HepG2 (cell line): ENCODE measurements around the gene B3GALNT2. TPM values are rescaled to one million over a fixed set of nuclear protein-coding genes. Genes with fewer than 3 reads are reported as not detected.

ENCODE experiments used
- GLI4 ChIP-seq: sonication (generic); formaldehyde crosslinking; IDR thresholded peaks from 2 replicates; pipeline ENCODE4 v1.5.1; 2020; ENCODE audit warnings: missing genetic modification reagents, mild to moderate bottlenecking, moderate library complexity, borderline replicate concordance
- NCOR1 ChIP-seq: fragments of 200-600 bp; sonication (generic); IDR thresholded peaks from 2 replicates; pipeline ENCODE4 v1.7.0; 2017; ENCODE audit warnings: antibody characterized with exemption, low read length, borderline replicate concordance
- NFATC3 ChIP-seq: sonication (generic); formaldehyde crosslinking; IDR thresholded peaks from 2 replicates; pipeline ENCODE4 v1.5.1; 2020; ENCODE audit warnings: mild to moderate bottlenecking, missing genetic modification reagents
- PAWR ChIP-seq: sonication (generic); formaldehyde crosslinking; IDR thresholded peaks from 2 replicates; pipeline ENCODE4 v1.4.0; 2020; ENCODE audit warnings: missing genetic modification reagents, mild to moderate bottlenecking, borderline replicate concordance
- PLSCR1 ChIP-seq: sonication (generic); formaldehyde crosslinking; IDR thresholded peaks from 2 replicates; pipeline ENCODE4 v1.5.0; 2020; ENCODE audit warnings: missing genetic modification reagents, mild to moderate bottlenecking, borderline replicate concordance
- STAT6 ChIP-seq: sonication (generic); formaldehyde crosslinking; IDR thresholded peaks from 2 replicates; pipeline ENCODE4 v1.4.0; 2020; ENCODE audit warnings: missing genetic modification reagents, mild to moderate bottlenecking, borderline replicate concordance
- ZBED4 ChIP-seq: sonication (generic); formaldehyde crosslinking; IDR thresholded peaks from 2 replicates; pipeline ENCODE4 v1.4.0; 2020; ENCODE audit warnings: missing genetic modification reagents, borderline replicate concordance
- ZBTB43 ChIP-seq: sonication (generic); formaldehyde crosslinking; conservative IDR thresholded peaks from 2 replicates; pipeline ENCODE4 v1.4.0; 2020; ENCODE audit warnings: missing genetic modification reagents
- ZFP62 ChIP-seq: sonication (generic); formaldehyde crosslinking; IDR thresholded peaks from 2 replicates; pipeline ENCODE4 v1.4.0; 2020; ENCODE audit warnings: missing genetic modification reagents
- ZNF142 ChIP-seq: sonication (generic); formaldehyde crosslinking; IDR thresholded peaks from 2 replicates; pipeline ENCODE4 v1.4.0; 2020; ENCODE audit warnings: missing genetic modification reagents
- ZNF75D ChIP-seq: sonication (generic); formaldehyde crosslinking; IDR thresholded peaks from 2 replicates; pipeline ENCODE4 v1.8.1; 2023; ENCODE audit warnings: missing genetic modification reagents, mild to moderate bottlenecking, borderline replicate concordance
- ZNF792 ChIP-seq: IDR thresholded peaks from 2 replicates; pipeline ENCODE4 v1.6.1; 2016
- polyA plus RNA-seq, 8 experiments: library from polyadenylated mRNA; depleted of rRNA in 3 of 8; stranded (reverse) in 7 of 8; unstranded in 1 of 8; fragments of >200 nt; fragmentation: Illumina TruSeq in 4 of 8; extraction: Trizol in 4 of 8; gene quantifications; 2 replicates each; pipeline versions ENCODE4 v1.2.1 to v1.2.3, GENCODE V29; 2011 to 2016; ENCODE audit warnings: low read depth in 4 of 8, missing spikeins in 1 of 8, mixed read lengths in 1 of 8; ENCODE audit not compliant: insufficient read depth in 1 of 8
- total RNA-seq, 5 experiments: library from RNA; depleted of rRNA; stranded (reverse); fragments of >200 nt; fragmentation: Illumina TruSeq; extraction: Trizol; gene quantifications; 2 replicates each; pipeline ENCODE4 v1.2.3, GENCODE V29; 2016; ENCODE audit warnings: low read depth in 1 of 5
- TF ChIP-seq, protein P1 (sequence below): sonication (generic); formaldehyde crosslinking; IDR thresholded peaks from 2 replicates; pipeline ENCODE4 v1.4.0; 2020; ENCODE audit warnings: missing genetic modification reagents, borderline replicate concordance

The B3GALNT2 gene
- total and polyA plus RNA-seq, 2 of the 13 experiments (the other 11 are each of a cell fraction or from before 2014, with no cell fraction given), result 16.5 to 28.9 TPM

GRCh38 chr1:235504122-235504493 is at the start of gene B3GALNT2 (continued):
- TF ChIP-seq, protein P1, sequence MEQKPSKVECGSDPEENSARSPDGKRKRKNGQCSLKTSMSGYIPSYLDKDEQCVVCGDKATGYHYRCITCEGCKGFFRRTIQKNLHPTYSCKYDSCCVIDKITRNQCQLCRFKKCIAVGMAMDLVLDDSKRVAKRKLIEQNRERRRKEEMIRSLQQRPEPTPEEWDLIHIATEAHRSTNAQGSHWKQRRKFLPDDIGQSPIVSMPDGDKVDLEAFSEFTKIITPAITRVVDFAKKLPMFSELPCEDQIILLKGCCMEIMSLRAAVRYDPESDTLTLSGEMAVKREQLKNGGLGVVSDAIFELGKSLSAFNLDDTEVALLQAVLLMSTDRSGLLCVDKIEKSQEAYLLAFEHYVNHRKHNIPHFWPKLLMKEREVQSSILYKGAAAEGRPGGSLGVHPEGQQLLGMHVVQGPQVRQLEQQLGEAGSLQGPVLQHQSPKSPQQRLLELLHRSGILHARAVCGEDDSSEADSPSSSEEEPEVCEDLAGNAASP, result no peak
- TF ChIP-seq ZNF142, result no peak; the same call in none of the 2 replicates
- TF ChIP-seq NCOR1, result no peak
- 0 out of 2 replicates have a peak, but pooled peaks have one; percentile 56 for TF ChIP-seq ZNF792 (CRISPR knock-in tag)
- TF ChIP-seq STAT6 (CRISPR knock-in tag), result no peak
- no peak for TF ChIP-seq PAWR (CRISPR knock-in tag)
- TF ChIP-seq ZBED4, result no peak
- TF ChIP-seq NFATC3, result no peak
- no peak for TF ChIP-seq ZBTB43
- no peak for TF ChIP-seq ZNF75D
- TF ChIP-seq PLSCR1 (CRISPR knock-in tag), result no peak
- TF ChIP-seq ZFP62, result no peak
- TF ChIP-seq GLI4, result no peak
